ENCODE data around the gene JMJD1C.
"Not testable (repeated sequence)": the region's sequence is repeated elsewhere in the genome, so short reads cannot be mapped to it uniquely, and the experiment has no call there.

The JMJD1C gene

DNA sequence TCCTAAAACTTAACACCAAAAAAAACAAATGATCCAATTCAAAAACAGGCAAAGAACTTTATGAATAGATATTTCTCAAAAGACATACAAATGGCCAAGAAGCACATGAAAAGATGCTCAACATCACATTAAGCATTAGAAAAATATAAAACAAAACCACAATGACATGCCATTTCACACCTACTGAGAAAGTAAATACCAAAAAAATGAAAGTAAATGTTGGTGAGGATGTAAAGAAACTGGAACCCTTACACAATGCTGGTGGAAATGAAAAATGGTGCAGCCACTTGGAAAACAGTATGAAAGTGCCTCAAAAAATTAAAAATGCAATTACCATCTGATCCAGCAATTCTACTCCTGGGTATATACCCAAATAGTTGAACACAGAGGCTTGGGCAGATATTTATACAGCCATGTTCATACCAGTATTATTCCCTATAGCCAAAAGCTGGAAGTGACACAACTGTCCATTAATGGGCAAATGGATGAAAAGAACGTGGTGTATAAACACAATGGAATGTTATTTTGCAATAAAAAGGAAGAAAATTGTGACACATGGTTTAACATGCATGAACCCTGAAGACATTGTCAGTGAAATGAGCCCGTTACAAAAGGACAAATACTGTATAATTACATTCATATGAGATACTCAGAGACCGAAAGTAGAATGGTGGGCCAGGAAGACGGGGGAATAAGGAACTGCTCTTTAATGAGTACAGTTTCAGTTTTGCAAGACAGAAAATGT lies 89.0 kb downstream of the JMJD1C start:
- H3K27ac ChIP-seq, result peak overlapping the region in 5 of 21 experiments; percentile 31 to 63 (median 45)
- H3K4me3 ChIP-seq, result no peak overlapping the region

DNA sequence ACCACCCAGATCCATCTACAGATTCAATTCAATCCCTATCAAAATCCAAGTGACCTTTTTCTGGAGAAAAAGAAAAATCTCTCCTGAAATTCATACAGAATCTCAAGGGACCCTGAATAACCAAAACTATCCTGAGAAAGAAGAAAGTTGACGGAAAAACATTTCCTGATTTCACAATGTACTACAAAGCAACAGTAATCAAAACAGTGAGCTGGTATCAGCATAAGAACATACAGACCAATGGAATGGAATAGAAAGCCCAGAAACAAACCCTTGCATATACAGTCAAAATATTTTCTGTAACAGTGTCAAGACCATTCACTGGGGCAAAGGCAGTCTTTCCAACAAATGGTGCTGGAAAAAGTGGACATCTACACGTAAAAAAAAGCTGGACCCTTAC lies 89.9 kb downstream of the JMJD1C start:
- Histone ChIP-seq H3K4me3 (no peak overlapping the region), H3K27ac (peak overlapping the region in 4 of 21 experiments; percentile 11 to 35 (median 32))

DNA sequence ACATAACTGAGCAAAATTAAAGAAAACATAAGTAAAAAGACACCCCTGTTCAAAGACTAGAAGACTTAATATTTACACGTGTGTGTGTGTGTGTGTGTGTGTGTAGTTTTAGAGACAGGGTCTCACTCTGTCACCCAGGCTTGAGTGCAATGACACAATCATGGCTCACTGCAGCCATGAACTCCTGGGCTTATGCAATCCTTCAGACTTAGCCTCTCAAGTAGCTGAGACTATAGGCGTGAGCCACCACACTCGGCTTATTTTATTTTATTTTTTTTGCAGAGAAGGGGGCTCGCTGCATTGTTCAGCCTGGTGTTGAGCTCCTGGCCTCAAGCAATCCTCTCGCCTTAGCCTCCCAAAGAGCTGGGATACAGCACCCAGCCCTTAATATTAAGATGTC lies 90.3 kb downstream of the JMJD1C start:
- peak overlapping the region in 4 of 21 experiments; percentile 11 to 35 (median 32) for H3K27ac ChIP-seq
- no peak overlapping the region for H3K4me3 ChIP-seq

DNA sequence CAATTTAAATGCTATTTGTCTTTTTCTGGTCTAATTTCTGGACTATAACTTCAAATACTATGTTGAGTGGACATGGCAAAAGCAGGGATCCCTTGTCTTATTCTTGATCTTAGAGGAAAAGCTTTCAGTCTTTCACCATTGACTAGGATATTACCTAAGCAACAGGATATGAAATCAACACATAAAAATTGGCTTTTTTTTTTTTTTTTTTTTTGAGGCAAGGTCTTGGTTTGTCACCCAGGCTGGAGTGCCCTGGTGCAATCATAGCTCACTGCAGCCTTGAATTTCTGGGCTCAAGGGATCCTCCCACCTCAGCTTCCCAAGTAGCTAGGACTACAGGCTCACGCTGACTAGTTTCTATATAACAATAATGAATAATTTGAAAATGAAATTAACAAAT lies 90.8 kb downstream of the JMJD1C start:
- H3K4me3 ChIP-seq, result no peak overlapping the region
- peak overlapping the region in 2 of 21 experiments; percentile 11 to 35 for H3K27ac ChIP-seq

DNA sequence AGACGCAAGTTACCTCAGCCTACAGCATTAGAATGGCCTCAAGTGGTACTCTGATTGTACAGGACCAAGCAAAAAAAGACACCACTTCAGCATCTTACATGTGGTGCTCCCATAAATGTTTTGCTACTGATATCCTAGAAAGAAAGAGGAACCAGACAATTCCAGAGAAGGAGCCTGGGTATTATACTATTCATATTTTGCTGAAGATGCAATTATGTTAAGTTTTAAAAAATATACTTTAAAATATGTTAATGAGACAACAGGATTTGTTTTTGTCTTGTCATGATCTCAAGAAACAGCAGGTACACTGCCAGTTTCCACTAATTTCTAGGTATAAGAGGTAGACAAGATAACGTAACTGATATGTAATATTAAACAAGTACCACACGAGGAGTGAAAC lies 92.6 kb downstream of the JMJD1C start:
- Histone ChIP-seq H3K4me3 (no peak overlapping the region), H3K27ac (no peak overlapping the region)

DNA sequence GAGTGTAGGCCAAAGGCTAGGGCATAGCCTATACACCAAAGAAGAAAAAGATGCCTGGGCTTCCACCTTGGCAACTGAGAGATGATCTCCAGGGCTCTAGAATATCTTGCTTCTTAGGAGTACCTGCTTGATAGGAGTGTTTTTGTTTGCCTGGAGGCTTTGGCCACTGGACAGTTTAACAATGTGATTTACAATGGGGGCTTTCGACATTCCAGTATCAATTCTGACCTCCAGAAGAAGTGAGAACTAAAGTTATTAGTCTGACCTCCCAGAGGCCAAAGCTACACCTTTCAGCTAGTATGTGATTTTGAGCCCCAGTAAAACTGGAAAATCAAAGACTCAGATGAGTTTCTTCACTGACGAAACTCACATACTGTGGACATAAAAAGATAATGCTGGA lies 96.1 kb downstream of the JMJD1C start:
- Histone ChIP-seq H3K27ac (no peak overlapping the region), H3K4me3 (no peak overlapping the region)

DNA sequence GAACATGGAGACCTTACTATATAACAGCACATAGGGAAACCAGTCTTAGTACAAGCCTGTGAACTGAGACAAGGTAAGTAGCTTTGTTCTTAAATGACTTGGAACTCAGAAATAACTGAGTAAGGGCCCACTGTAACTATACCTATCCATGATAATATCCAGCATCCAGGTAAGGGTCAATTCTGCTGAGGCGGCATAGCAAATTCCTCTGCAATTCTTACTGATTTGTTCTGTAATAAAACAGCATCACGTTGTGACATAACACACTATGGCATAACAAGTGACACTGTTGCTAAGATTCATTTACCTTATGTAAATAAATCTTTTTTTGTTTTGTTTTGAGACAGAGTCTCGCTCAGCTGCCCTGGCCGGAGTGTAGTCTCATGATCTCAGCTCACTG lies 97.4 kb downstream of the JMJD1C start:
- Histone ChIP-seq H3K4me3 (no peak overlapping the region), H3K27ac (no peak overlapping the region)

DNA sequence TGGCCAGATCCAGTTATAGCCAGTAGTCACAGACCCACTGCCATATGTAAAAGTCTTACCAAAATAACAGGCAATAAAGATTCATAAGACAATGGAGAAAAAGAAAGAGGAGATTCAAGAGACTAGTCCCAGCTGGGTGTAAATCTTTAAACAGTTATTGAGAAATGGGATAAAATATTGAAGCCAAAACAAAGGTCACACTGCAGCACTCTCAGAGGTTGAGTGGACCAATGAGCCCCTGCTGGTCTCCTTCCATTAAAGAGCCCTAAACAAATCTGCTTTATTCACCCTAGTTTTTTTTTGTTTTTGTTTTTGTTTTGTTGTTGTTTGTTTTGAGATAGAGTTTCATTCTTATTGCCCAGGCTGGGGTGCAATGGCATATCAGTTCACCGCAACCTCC lies 98.8 kb downstream of the JMJD1C start:
- Histone ChIP-seq H3K4me3 (no peak overlapping the region), H3K27ac (no peak overlapping the region)

DNA sequence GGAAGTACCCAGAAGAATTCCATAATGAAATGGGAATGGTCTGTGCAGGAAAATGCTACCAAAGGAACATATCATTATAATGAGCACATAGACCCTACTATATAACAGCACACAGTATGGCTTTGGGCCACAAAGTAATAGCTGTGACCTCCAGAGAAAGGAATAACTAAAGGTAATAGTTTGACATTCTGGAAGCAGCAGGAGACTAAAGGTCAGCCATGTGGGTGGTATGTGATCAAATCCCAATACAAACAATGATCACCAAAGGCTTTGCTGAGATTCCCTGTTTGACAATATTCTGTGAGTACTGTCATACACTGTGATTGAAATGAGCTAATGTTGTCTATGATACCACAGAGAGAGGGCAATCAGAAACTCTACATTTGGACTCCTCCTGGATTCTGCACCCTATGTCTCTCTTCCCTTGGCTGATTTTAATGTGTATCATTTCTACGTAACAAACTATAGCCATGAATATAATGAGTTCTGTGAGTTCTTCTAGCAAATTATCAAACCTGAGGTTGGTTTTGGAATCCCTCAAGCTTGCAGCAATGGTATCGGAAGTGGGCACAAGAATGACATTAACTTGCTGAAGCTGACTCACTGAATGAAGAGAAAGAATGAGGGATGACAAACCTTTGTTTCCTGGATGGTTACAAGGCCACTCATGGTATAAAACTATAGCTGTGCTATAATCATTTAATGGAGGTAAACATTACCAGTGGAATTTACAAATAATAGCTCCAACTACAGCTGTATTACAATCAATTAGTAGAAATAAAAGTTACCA lies 99.6 kb downstream of the JMJD1C start:
- H3K27ac ChIP-seq, result no peak overlapping the region
- no peak overlapping the region for H3K4me3 ChIP-seq

DNA sequence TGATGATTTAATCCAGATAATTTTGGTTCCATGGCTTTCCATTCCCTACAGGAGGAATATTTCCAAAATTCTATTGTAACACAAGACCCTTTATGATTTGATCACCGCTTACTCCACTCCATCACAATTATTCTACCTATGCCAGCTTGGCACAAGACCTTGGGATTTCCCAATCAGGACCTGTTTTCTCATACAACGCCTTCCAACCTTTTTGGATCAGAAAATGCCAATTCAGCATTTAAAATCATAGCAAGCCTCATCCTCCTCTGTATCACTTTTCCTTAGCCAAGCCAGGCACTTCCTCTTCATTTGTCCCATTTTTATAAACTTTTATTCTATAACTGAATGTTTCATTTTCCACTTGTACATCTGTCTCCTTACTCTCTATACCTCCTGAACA lies 100.9 kb downstream of the JMJD1C start:
- no peak overlapping the region for H3K27ac ChIP-seq
- no peak overlapping the region for H3K4me3 ChIP-seq

DNA sequence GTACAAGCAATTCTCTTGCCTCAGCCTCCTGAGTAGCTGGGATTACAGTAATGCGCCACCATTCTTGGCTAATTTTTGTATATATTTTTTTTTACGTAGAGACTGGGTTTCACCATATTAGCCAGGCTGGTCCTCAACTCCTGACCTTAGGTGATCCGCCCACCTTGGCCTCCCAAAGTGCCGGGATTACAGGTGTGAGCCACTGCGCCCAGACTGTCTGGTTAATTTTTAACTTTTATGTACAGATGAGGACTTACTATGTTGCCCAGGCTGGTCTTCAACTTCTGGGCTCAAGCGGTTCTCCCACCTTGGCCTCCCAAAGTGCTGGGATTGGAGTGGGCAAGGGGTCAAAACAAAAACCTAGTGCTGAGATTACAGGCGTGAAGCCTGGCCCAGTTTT lies 101.8 kb downstream of the JMJD1C start:
- H3K4me3 ChIP-seq, result no peak overlapping the region
- no peak overlapping the region for H3K27ac ChIP-seq

DNA sequence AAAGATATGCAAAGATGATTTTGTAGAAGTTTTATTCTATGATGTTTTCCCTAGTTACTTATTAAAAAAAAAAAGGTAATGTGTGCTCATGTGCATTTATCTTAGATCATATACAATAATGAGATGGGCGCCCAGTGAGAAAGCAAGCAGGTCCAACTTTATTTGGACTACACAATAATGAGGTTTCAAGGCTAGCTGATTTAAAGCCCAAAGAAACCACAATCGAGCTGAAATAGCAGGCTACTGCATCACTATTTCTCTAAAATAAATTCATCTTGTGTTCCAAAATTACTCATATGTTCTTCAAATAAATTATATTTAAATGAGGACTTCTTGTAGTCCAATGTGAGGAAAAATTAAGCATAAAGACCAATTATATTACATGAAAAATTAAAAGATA lies 110.1 kb downstream of the JMJD1C start:
- Histone ChIP-seq H3K4me3 (no peak overlapping the region), H3K27ac (no peak overlapping the region)

DNA sequence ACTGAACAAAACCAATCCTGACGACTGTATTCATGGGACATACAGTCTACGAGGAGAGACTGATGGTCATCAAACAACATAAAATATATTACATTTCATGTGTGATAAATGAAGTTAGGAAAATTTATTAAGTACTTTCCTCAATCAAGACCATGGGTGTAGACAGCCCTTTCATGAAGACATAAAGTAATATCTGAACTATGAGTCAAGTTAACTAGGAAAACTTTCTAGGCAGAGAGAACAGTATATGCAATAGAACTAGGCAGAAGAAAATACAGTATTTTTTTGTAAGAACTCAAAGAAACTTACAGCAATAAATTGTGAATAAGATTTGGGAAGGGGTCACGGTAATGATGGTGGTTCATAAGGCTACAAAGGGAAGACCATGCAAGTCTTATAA lies 112.8 kb downstream of the JMJD1C start:
- no peak overlapping the region for H3K4me3 ChIP-seq
- no peak overlapping the region for H3K27ac ChIP-seq

DNA sequence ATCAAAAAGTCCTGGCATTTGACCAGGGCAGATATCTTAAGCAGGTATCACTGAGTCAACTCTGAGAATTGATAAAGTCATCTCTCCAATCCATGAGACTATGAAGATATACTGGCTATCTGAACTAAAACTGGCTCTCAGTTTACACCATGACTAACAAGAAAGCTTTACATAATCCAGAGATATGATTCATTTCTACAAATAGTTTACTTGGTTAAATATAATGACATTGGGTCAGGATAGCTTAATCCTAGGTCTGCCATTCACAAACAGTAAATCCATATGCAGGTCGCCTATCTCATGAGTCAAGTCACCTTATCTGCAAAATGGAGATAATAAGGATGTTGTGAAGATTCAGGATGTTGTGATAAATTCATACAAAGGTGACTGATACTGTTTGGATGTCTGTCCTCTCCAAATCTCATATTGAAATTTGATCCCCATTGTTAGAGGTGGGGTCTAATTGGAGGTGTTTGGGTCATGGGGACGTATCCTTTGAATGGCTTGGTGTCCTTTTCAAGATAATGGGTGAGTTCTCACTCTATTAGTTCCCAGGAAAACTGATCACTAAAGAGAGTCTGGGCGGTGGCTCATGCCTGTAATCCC lies 117.4 kb downstream of the JMJD1C start:
- no peak overlapping the region for H3K27ac ChIP-seq
- no peak overlapping the region for H3K4me3 ChIP-seq

DNA sequence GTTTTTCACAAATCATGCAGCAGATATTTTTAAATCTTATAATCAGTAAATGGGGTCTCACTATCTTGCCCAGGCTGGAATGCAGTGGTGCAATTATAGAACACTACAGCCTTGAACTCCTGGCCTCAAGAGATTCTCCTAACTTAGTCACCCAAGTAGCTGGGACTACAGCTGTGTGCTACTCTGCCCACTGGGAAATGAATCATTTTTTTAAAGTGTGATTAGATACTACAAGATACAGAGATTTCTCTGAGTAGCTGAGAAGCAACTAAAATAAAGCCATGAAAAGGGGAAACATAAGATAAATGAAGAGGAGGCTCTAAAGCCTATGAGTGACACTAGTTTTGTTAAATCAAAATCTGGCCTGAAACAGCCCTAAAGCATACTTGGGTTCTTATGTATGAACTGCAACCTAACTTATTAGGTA lies 119.7 kb downstream of the JMJD1C start:
- Histone ChIP-seq H3K27ac (no peak overlapping the region), H3K4me3 (no peak overlapping the region)

DNA sequence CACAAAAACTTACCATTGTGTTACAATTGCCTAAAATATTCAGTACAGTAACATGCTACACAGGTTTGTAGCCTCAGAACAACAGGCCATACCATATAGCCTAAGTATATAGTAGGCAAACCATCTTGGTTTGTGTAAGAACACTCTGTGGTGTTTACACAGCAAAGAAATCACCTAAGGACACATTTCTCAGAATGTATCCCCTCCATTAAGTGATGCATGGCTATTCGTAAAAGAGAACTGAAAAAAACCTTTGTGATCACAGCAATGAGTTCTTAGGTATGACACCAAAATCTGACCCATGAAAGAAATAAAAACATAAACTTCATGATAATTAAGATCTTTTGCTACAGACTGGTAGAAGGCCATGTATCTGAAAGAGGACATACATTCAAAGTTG lies 121.5 kb downstream of the JMJD1C start:
- Histone ChIP-seq H3K27ac (no peak overlapping the region), H3K4me3 (no peak overlapping the region)

DNA sequence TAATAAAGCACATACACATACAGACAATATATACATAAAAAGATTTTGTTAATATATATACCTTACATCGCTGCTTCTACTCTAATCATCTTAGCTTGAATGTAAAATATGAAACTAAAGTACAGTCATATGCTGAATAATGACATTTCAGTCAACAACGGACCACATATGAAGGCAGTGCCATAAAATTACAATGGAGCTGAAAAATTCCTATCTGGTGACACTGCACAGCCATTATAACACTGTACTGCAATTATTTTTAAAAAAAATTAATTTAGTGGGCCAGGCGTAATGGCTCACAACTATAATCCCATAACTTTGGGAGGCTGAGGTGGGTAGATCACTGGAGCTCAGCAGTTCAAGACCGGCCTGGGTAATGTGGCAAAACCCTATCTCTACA lies 122.3 kb downstream of the JMJD1C start:
- no peak overlapping the region for H3K27ac ChIP-seq

DNA sequence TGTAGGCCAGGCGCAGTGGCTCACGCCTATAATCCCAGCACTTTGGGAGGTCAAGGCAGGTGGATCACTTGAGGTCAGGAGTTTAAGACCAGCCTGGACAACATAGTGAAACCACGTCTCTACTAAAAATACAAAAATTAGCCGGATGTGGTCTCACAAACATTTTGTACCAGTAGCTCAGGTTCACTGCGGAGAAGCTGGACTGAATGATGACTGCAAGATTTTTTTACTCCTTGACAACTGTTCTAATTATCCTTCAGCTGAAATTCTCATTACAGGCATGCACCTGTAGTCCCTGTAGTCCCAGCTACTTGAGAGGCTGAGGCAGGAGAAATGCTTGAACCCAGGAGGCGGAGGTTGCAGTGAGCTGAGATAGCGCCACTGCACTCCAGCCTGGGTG lies 126.1 kb downstream of the JMJD1C start:
- H3K4me3 ChIP-seq, H3K27ac ChIP-seq: not testable (repeated sequence)

More for the DNA sequence above, 122.3 kb downstream of the JMJD1C start:
- H3K4me3 ChIP-seq, result no peak overlapping the region

DNA sequence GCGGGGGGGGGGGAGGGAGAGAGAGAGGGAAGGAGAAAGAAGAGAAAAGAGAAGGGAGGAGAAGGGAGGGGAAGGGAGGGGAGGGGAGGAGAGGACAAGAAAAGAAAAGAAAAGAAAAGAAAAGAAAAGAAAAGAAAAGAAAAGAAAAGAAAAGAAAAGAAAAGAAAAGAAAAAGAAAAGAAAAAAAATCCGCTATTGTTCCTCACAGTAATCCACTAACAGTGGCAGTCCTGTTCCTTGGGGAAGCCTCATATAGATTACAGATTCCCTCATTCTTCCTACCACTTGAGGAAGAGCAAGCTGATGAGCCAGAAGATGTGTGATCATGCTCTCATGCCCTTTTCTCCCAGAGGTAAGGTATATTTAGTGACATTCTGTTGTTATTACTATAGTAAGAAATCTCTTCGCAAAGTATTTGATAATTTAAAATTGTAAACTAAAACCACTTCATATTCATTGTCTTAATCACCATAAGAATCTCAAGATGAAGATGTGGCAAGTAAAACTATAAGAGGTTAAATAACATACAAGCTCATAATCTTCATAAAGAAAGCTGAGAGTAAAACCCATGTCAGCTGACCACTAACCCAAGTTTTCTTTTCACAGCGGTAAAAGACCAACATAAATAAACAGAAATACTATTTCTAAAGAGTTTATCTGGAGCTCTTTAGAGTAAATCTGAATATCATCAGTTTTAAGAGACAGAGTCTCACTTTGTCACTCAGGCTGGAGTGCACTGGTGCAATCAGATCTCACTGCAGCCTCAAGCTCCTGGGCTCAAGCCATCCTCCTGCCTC lies 128.1 kb downstream of the JMJD1C start:
- no peak overlapping the region for H3K4me3 ChIP-seq
- H3K27ac ChIP-seq, result no peak overlapping the region

DNA sequence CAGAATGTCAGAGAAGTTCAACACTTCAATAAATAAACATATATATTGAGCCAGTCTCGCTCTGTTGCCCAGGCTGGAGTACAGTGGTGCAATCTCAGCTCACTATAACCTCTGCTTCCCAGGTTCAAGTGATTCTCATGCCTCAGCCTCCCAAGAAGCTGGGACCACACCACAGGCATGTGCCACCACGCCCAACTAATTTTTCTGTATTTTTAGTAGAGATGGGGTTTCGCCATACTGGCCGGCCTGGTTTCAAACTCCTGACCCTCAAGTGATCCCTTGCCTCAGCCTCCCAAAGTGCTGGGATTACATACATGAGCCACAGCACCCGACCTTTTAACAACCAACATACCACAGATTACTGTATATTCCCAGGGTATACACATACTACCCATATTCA lies 134.2 kb downstream of the JMJD1C start:
- Histone ChIP-seq H3K4me3 (no peak overlapping the region), H3K27ac (no peak overlapping the region)

All from skin epidermis (tissue), 12 donors.